ENCODE results near the gene TMEM131.

GRCh38 chr2:97958184-97958583 lies 37.6 kb downstream of the TMEM131 start:
- TF ChIP-seq CTCF (IDR thresholded peaks at IDR 0.05; ENCODE audit: low read depth, low read length), result no peak
- TF ChIP-seq EZH2phosphoT487 (IDR thresholded peaks at IDR 0.05; ENCODE audit: low read depth), result no peak

Data from OCI-LY3 (cell line).